AG09309 (cell line): ENCODE results near the gene SSBP4.
A peak's percentile ranks its signal among the peaks of the same experiment; 100 is the strongest.

Source experiments
- DNase-seq: peaks from one replicate; pipeline ENCODE4 v3.0.0-alpha.2; 2010; ENCODE audit warnings: low read depth
- H3K4me3 ChIP-seq: 2 replicates; pipeline ENCODE4 v1.5.1; 2011; ENCODE audit warnings: mild to moderate bottlenecking, low read depth, low read length, moderate library complexity; ENCODE audit not compliant: control insufficient read depth
- CTCF ChIP-seq: IDR thresholded peaks from 2 replicates; pipeline ENCODE4 v1.5.1; 2011; ENCODE audit warnings: mild to moderate bottlenecking, low read depth, low read length, inconsistent platforms; ENCODE audit not compliant: insufficient read depth, control insufficient read depth; ENCODE audit errors: missing control alignments

The SSBP4 gene

DNA sequence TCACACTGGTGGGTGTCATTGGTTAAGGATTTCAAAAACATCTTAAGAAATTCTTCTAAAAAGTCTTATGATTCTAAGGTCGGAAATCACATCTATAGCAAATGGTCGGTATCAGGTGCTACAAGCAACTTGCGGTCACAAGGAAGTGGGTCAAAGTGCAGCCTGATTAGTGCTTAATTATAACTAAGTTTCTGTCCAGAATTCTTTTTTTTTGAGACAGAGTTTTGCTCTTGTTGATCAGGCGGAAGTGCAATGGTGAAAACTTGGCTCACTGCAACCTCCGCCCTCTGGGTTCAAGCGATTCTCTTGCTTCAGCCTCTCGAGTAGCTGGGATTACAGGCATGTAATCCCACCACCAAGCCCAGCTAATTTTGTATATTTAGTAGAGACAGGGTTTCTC lies 34.4 kb upstream of the SSBP4 start:
- no peak for DNase-seq
- no peak overlapping the region for H3K4me3 ChIP-seq
- TF ChIP-seq CTCF, result no peak

- no peak for DNase-seq
- TF ChIP-seq CTCF, result no peak
- no peak overlapping the region for H3K4me3 ChIP-seq
Measured at GRCh38 chr19:18385359-18385674, 33.9 kb upstream of the SSBP4 start.

DNA sequence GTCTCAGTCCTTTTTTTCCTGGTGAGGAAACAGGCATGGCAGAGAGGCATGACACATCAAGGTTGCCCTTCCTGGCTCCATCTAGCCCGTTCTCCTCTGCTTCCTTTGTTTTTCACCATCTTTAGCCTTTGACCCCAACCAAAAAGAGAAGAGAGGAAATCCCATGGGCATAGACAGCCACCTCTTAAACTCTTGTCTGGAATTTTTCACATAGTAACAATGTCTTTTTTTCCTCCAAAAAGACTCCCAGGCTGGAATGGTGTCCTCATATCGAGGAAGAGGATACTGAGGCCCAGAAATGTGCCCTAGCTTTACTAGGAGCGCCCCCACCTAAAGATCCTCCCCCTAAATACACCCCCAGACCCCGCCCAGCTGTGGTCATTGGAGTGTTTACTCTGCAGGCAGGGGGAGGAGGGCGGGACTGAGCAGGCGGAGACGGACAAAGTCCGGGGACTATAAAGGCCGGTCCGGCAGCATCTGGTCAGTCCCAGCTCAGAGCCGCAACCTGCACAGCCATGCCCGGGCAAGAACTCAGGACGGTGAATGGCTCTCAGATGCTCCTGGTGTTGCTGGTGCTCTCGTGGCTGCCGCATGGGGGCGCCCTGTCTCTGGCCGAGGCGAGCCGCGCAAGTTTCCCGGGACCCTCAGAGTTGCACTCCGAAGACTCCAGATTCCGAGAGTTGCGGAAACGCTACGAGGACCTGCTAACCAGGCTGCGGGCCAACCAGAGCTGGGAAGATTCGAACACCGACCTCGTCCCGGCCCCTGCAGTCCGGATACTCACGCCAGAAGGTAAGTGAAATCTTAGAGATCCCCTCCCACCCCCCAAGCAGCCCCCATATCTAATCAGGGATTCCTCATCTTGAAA lies 33.3 kb upstream of the SSBP4 start, which contains the start of gene GDF15:
GDF15 (plus strand) TSS at position 484 of the 868 bp plus-strand sequence; CDS start at position 516, 32 bp downstream.
- peak; percentile 83 for TF ChIP-seq CTCF
- peak within 1 kb of the TSS; percentile 65 for H3K4me3 ChIP-seq
- peak; percentile 78 for DNase-seq

- peak overlapping the region; percentile 65 for H3K4me3 ChIP-seq
- no peak for TF ChIP-seq CTCF
- DNase-seq, result peak; percentile 74
Measured at GRCh38 chr19:18386543-18387271, 32.5 kb upstream of the SSBP4 start.

DNA sequence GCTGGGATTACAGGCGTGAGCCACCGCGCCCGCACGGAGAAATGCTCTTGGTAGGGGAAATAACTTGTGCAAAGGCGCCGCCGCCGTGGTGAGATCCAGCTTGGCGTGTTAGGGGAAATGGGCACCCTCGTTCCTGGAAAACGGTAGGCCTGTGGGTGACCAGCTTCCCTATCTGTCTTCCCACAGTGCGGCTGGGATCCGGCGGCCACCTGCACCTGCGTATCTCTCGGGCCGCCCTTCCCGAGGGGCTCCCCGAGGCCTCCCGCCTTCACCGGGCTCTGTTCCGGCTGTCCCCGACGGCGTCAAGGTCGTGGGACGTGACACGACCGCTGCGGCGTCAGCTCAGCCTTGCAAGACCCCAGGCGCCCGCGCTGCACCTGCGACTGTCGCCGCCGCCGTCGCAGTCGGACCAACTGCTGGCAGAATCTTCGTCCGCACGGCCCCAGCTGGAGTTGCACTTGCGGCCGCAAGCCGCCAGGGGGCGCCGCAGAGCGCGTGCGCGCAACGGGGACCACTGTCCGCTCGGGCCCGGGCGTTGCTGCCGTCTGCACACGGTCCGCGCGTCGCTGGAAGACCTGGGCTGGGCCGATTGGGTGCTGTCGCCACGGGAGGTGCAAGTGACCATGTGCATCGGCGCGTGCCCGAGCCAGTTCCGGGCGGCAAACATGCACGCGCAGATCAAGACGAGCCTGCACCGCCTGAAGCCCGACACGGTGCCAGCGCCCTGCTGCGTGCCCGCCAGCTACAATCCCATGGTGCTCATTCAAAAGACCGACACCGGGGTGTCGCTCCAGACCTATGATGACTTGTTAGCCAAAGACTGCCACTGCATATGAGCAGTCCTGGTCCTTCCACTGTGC lies 30.9 kb upstream of the SSBP4 start:
- peak overlapping the region; percentile 65 for H3K4me3 ChIP-seq
- TF ChIP-seq CTCF, result peak; percentile 75
- DNase-seq, result no peak
